Transverse colon (tissue), 4 donors: ENCODE data around the gene TRMT44. TPM values are rescaled to one million over a fixed set of nuclear protein-coding genes. Genes with fewer than 3 reads are reported as not detected.

Source experiments
- DNase-seq: peaks from one replicate; pipeline ENCODE4 v3.0.0-alpha.2; 2019
- H3K27ac ChIP-seq, 4 donors: fragments of 200-600 bp; sonication (generic); 2 replicates each; pipeline ENCODE4 v1.5.1; 2016 to 2018; ENCODE audit warnings: inconsistent platforms in 4 of 4
- H3K27me3 ChIP-seq: fragments of 200-600 bp; sonication (generic); 2 replicates; pipeline ENCODE4 v1.5.1; 2017; ENCODE audit warnings: inconsistent platforms
- H3K36me3 ChIP-seq, 4 donors: fragments of 200-600 bp; sonication (generic); 2 replicates each; pipeline ENCODE4 v1.5.1; 2017 to 2019; ENCODE audit warnings: inconsistent platforms in 4 of 4
- H3K4me1 ChIP-seq, 4 donors: fragments of 200-600 bp; sonication (generic); 2 replicates each; pipeline ENCODE4 v1.5.1; 2017 to 2020; ENCODE audit warnings: inconsistent platforms in 4 of 4
- H3K4me3 ChIP-seq, 4 donors: fragments of 200-600 bp; sonication (generic); 1 replicate in 1 of 4; 2 replicates in 3 of 4; pipeline versions ENCODE4 v1.5.1 to v1.6.1; 2017 to 2019; ENCODE audit warnings: inconsistent platforms in 4 of 4
- H3K9me3 ChIP-seq, 2 donors: fragments of 200-600 bp; sonication (generic); 2 replicates each; pipeline ENCODE4 v1.5.1; 2017 to 2019; ENCODE audit warnings: inconsistent platforms in 2 of 2
- EP300 ChIP-seq: sonication (generic); formaldehyde crosslinking; IDR thresholded peaks from one replicate; pipeline ENCODE4 v1.6.1; 2017; ENCODE audit warnings: antibody characterized with exemption, low read depth
- POLR2A ChIP-seq: fragments of 450-650 bp; IDR thresholded peaks from one replicate; pipeline ENCODE4 v1.6.1; 2016; ENCODE audit warnings: antibody characterized with exemption, mild to moderate bottlenecking, moderate library complexity
- POLR2AphosphoS5 ChIP-seq, 3 donors: sonication (generic); formaldehyde crosslinking; IDR thresholded peaks; one replicate each; pipeline ENCODE4 v1.6.1; 2016; ENCODE audit warnings: antibody characterized with exemption in 3 of 3
- WGBS, 2 donors: methylation state at CpG; one replicate each; pipeline ENCODE4 v1.1.5; 2018; ENCODE audit warnings: low coverage in 1 of 2; 5-methylcytosine and 5-hydroxymethylcytosine counted together
- in situ Hi-C, 4 donors: fragments of 200-750 bp; cut with MboI; loops; one replicate each; pipeline versions ENCODE4 v1.15.0 to v1.15.1; 2017; ENCODE audit warnings: low sequenced_read_pairs in 3 of 4, low pct_ligation_motif_present in 1 of 4, low pct_unique_long_range_greater_than_20kb in 1 of 4
- intact Hi-C: fragments of 100-400 bp; cut with DNase I; formaldehyde crosslinking; loops from one replicate; pipeline ENCODE4 v1.15.1; 2023; ENCODE audit warnings: low total_unique reads
- total RNA-seq, 4 donors: library from RNA; depleted of rRNA; stranded (reverse); fragments of >200 nt; gene quantifications; one replicate each; pipeline ENCODE4 v1.1.0, GENCODE V29; 2016
- TF ChIP-seq, protein P1 (sequence below), 5 experiments: fragments of 200-600 bp in 3 of 5; fragments of 450-650 bp in 2 of 5; sonication (generic) in 3 of 5; IDR thresholded peaks; 1 replicate in 2 of 5; 2 replicates in 3 of 5; pipeline ENCODE4 v1.5.1; 2016 to 2017; ENCODE audit warnings: antibody characterized with exemption in 5 of 5, inconsistent platforms in 3 of 5, mild to moderate bottlenecking in 2 of 5, moderate library complexity in 1 of 5

Gene TRMT44
- total RNA-seq, 4 donors from 2014 or later = 19.1 to 190 (median 29.7) TPM

DNA sequence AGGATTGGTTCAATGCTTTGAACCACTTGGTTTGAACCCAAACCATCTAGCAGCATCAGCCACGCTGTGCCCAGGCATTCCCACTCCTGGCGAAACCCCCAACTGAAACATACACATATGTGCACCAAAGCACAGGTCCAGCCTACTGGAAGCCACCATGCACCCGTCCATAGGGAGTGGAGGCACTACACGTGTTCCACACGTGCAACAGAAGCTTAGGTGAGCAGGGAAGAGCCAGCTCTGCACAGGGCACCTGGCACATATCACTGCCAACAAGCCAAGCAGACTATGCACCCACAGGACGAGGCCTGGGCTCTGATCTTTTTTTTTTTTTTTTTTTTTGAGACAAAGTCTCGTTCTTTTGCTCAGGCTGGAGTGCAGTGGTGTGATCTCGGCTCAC, 73.4 kb downstream of the TRMT44 start:
- in situ Hi-C loops (no loop called here), intact Hi-C loops (no loop called here)
- TF ChIP-seq EP300 (no peak), POLR2A (no peak), POLR2AphosphoS5 (IDR thresholded peaks at IDR 0.05) (no peak)
- TF ChIP-seq, protein P1, sequence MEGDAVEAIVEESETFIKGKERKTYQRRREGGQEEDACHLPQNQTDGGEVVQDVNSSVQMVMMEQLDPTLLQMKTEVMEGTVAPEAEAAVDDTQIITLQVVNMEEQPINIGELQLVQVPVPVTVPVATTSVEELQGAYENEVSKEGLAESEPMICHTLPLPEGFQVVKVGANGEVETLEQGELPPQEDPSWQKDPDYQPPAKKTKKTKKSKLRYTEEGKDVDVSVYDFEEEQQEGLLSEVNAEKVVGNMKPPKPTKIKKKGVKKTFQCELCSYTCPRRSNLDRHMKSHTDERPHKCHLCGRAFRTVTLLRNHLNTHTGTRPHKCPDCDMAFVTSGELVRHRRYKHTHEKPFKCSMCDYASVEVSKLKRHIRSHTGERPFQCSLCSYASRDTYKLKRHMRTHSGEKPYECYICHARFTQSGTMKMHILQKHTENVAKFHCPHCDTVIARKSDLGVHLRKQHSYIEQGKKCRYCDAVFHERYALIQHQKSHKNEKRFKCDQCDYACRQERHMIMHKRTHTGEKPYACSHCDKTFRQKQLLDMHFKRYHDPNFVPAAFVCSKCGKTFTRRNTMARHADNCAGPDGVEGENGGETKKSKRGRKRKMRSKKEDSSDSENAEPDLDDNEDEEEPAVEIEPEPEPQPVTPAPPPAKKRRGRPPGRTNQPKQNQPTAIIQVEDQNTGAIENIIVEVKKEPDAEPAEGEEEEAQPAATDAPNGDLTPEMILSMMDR (IDR thresholded peaks at IDR 0.05) = no peak
- H3K27ac ChIP-seq = no peak overlapping the region
- H3K27me3 ChIP-seq = no peaks in the 10 kb centered on the region
- no peaks in the 10 kb centered on the region for H3K9me3 ChIP-seq
- H3K4me3 ChIP-seq = no peak overlapping the region
- no peaks in the 10 kb centered on the region for H3K36me3 ChIP-seq
- no peak for DNase-seq
- H3K4me1 ChIP-seq = no peaks in the 10 kb centered on the region
- 75% methylated on average over 8 of the region's 8 CpGs; no CpG with 5 or more reads in 1 of the 2 donors for WGBS, 2 donors

DNA sequence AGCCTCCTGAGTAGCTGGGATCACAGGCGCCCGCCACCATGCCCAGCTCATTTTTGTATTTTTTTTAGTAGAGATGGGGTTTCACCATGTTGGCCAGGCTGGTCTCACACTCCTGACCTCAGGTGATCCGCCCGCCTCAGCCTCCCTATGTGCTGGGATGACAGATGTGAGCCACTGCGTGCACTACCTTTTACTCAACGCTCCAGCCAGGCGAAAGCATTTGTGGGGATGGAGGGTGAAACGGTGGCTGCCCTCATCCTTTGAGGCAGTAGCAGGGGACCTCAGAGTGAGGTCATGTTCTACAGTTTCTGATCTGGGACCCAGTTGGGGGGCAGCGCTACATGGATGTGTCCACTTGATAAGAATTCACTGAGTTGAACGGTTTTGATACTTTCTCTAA, 73.8 kb downstream of the TRMT44 start:
- TF ChIP-seq POLR2A (no peak), EP300 (no peak), POLR2AphosphoS5 (IDR thresholded peaks at IDR 0.05) (no peak)
- TF ChIP-seq, protein P1 (IDR thresholded peaks at IDR 0.05) = no peak
- Histone ChIP-seq H3K27ac (no peak overlapping the region), H3K27me3 (no peaks in the 10 kb centered on the region), H3K9me3 (no peaks in the 10 kb centered on the region), H3K36me3 (no peaks in the 10 kb centered on the region), H3K4me1 (no peaks in the 10 kb centered on the region), H3K4me3 (no peak overlapping the region)
- intact Hi-C loops (no loop called here), in situ Hi-C loops (no loop called here)
- DNase-seq = no peak
- 87 to 88% methylated on average over 6 to 8 of the region's 10 CpGs for WGBS, 2 donors

DNA sequence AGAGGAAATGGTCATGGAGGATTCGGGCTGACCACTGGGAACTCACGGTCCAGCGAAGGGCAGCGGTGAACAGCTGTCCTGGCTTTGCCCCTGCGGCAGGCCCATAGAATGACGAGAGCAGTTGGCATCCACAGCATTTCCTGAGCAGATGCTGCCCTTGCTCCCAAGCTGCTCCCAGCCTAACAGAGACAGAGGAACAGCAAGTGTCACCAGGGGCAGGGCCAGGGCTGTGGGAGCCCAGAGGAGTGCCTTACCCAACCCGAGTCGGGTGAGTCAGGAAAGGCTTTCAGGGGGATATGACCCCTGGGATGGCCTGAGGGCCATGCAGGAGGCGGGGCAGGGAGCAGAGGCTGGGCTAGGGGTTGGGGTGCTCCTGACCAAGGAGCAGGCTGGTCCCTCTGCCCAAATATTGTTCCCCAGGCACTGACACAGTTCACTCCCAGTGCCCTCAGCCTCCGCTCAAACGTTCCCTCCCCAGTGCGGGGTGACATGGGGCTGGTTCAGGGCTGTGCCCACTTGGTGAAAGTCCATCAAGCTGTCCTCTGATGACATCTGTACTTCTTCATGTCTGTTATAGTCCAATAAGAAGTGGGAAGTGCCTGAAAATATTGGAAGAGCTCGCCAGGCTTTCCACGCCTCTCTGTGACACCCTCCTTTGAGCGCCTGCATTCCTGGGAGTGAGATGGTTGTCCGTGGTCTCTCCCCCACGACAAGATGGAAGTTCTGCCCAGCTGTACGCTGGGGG, 74.9 kb downstream of the TRMT44 start:
- DNase-seq = no peak
- Histone ChIP-seq H3K27me3 (no peaks in the 10 kb centered on the region), H3K27ac (no peak overlapping the region), H3K36me3 (no peaks in the 10 kb centered on the region), H3K9me3 (no peaks in the 10 kb centered on the region), H3K4me1 (no peaks in the 10 kb centered on the region), H3K4me3 (no peak overlapping the region)
- WGBS, 2 donors = 64% methylated on average over 18 of the region's 18 CpGs; no CpG with 5 or more reads in 1 of the 2 donors
- intact Hi-C loops = no loop called here
- TF ChIP-seq POLR2A (no peak), EP300 (no peak)
- TF ChIP-seq, protein P1 (IDR thresholded peaks at IDR 0.05) = no peak
- in situ Hi-C loops = no loop called here

DNA sequence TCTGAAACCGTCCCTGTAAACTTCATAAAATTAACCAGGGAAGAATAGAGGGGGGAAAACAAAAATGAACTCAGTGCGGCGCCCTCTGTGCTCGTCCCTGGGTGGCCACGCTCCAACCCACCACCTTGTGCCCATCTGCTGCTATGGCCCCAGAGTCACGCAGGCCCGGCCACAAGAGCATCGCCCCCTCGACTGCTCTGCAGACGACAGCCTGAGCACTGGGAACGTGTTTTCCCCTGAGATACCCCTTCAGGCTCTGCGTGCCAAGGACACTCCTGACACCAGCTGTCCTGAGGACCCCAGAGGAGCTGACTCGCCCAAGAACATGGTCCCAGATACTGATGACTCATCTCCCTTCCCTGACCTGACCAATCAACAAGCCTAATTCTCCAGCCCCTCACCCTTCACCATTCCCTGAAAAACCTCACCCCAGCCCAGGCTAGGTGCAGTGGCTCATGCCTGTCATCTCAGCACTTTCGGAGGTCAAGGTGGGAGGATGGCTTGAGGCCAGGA, 75.5 kb downstream of the TRMT44 start:
- intact Hi-C loops (no loop called here), in situ Hi-C loops (no loop called here)
- peaks cover 0 to under 1% of the 10 kb centered on the region in 2 donors for H3K9me3 ChIP-seq
- no peaks in the 10 kb centered on the region for H3K27me3 ChIP-seq
- H3K27ac ChIP-seq = no peak overlapping the region
- no peak for TF ChIP-seq POLR2AphosphoS5 (IDR thresholded peaks at IDR 0.05)
- TF ChIP-seq, protein P1 (IDR thresholded peaks at IDR 0.05) = no peak
- TF ChIP-seq EP300 = no peak
- no peak for TF ChIP-seq POLR2A
- WGBS, 2 donors = 85% methylated on average over 14 of the region's 14 CpGs; no CpG with 5 or more reads in 1 of the 2 donors
- H3K36me3 ChIP-seq = no peaks in the 10 kb centered on the region
- no peak overlapping the region for H3K4me3 ChIP-seq
- no peaks in the 10 kb centered on the region for H3K4me1 ChIP-seq
- DNase-seq = no peak
